ENCODE measurements around the gene MAMDC2. TPM values are rescaled to one million over a fixed set of nuclear protein-coding genes. Genes with fewer than 3 reads are reported as not detected.

The MAMDC2 gene
- total RNA-seq, 2 donors from 2014 or later = 0.44 to 1.4 TPM

DNA sequence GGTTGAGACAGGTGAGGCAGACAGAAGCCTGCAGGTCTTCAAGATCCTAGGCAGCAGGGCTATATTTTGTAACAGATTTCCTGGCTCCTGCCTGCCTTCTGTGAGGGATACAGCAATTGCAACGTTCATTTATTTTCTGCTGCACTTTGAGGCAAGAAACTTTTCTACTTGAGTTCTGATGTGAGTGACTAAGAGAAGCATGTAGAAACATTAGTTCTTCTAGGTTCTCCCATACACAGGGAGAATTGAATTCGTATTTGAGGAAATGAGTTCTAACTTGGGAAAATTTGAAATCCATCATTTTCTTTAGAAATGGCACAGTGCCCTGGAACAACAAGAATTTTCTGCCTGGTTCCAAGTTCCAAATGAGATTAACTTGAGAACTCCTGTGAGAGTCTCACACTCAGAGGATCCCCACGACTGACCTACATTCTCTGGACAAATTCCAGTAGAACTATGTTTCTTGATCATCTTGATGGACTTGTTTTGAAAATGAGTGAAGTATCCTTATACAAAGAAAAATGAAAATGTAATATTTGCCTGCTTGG, 15.0 kb downstream of the MAMDC2 start:
- peaks cover 7% of the 10 kb centered on the region for H3K9me3 ChIP-seq (ENCODE audit: control insufficient read depth, low read length)
- 88 to 90% methylated on average over 2 to 3 of the region's 3 CpGs for WGBS, 2 experiments (ENCODE audit: insufficient coverage in 1 of 2, insufficient read length in 1 of 2)
- DNase-seq = no peak
- H3K36me3 ChIP-seq (ENCODE audit: control insufficient read depth, insufficient read depth, low read length) = no peaks in the 10 kb centered on the region
- Mint-ChIP-seq H3K27ac (no peak overlapping the region), H3K4me3 (no peak overlapping the region), H3K36me3 (ENCODE audit: low read depth) (no peaks in the 10 kb centered on the region), H3K4me1 (peaks cover 8% of the 10 kb centered on the region), H3K27me3 (ENCODE audit: insufficient read depth) (peaks cover 17% of the 10 kb centered on the region), H3K9me3 (peaks cover 4% of the 10 kb centered on the region)
- no peak overlapping the region for H3K9ac ChIP-seq (ENCODE audit: extremely low read depth, low read length, poor library complexity, severe bottlenecking)
- H3K4me1 ChIP-seq (ENCODE audit: control insufficient read depth, insufficient read depth, low read length) = no peaks in the 10 kb centered on the region
- no peak overlapping the region for H3K27ac ChIP-seq (ENCODE audit: low read depth, low read length)
- no peak overlapping the region for H3K4me3 ChIP-seq (ENCODE audit: low read length)
- TF ChIP-seq, protein P1, sequence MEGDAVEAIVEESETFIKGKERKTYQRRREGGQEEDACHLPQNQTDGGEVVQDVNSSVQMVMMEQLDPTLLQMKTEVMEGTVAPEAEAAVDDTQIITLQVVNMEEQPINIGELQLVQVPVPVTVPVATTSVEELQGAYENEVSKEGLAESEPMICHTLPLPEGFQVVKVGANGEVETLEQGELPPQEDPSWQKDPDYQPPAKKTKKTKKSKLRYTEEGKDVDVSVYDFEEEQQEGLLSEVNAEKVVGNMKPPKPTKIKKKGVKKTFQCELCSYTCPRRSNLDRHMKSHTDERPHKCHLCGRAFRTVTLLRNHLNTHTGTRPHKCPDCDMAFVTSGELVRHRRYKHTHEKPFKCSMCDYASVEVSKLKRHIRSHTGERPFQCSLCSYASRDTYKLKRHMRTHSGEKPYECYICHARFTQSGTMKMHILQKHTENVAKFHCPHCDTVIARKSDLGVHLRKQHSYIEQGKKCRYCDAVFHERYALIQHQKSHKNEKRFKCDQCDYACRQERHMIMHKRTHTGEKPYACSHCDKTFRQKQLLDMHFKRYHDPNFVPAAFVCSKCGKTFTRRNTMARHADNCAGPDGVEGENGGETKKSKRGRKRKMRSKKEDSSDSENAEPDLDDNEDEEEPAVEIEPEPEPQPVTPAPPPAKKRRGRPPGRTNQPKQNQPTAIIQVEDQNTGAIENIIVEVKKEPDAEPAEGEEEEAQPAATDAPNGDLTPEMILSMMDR (conservative IDR thresholded peaks at IDR 0.05) = no peak
- H3K27me3 ChIP-seq (ENCODE audit: control insufficient read depth, insufficient read depth, low read length, poor library complexity, severe bottlenecking) = no peaks in the 10 kb centered on the region

DNA sequence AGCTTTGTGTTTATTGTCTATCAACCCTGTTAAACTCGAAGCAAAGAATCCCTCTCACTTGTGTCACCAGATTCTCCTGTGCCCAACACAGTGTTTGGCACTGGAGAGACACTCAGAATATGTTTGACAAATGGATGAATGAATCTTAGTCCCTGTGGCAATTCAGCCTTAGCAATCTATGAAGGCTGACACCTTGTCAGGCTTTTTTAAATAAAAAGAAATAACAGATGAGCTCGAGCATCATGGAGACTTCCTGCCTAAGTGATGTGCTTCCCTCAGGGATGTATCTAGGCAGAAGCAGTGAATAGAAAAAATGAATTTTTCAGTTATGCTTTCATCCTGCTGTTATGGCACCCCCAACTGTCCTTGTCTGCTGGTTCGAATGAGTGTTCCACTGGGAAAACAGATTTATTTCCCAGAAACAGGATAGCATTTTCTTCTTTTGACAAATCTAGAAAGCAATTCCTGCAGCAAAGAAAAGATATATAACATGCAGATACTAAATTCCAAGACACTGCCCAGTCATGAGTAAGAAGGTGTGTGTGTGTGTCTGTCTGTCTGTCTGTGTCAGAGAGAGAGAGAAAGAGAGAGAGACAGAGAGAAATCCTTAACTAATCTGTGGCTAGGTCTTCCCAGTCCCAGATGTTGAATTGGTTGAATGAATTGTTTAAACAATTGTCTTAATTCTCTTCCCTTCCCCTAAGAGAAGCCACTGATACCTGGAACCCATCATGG, 16.7 kb downstream of the MAMDC2 start:
- H3K9ac ChIP-seq (ENCODE audit: extremely low read depth, low read length, poor library complexity, severe bottlenecking) = no peak overlapping the region
- H3K27ac Mint-ChIP-seq = no peak overlapping the region
- no peak overlapping the region for H3K4me3 ChIP-seq (ENCODE audit: low read length)
- no peak for DNase-seq
- H3K9me3 Mint-ChIP-seq = peaks cover 4% of the 10 kb centered on the region
- no peak overlapping the region for H3K27ac ChIP-seq (ENCODE audit: low read depth, low read length)
- peaks cover 7% of the 10 kb centered on the region for H3K9me3 ChIP-seq (ENCODE audit: control insufficient read depth, low read length)
- TF ChIP-seq, protein P1 (conservative IDR thresholded peaks at IDR 0.05) = no peak
- H3K4me3 Mint-ChIP-seq = no peak overlapping the region
- H3K27me3 ChIP-seq (ENCODE audit: control insufficient read depth, insufficient read depth, low read length, poor library complexity, severe bottlenecking) = no peaks in the 10 kb centered on the region
- H3K4me1 Mint-ChIP-seq = no peaks in the 10 kb centered on the region
- no peaks in the 10 kb centered on the region for H3K36me3 Mint-ChIP-seq (ENCODE audit: low read depth)
- peaks cover 14% of the 10 kb centered on the region for H3K27me3 Mint-ChIP-seq (ENCODE audit: insufficient read depth)
- no peaks in the 10 kb centered on the region for H3K36me3 ChIP-seq (ENCODE audit: control insufficient read depth, insufficient read depth, low read length)
- 92 to 93% methylated on average over 3 of the region's 3 CpGs for WGBS, 2 experiments (ENCODE audit: insufficient coverage in 1 of 2, insufficient read length in 1 of 2)
- no peaks in the 10 kb centered on the region for H3K4me1 ChIP-seq (ENCODE audit: control insufficient read depth, insufficient read depth, low read length)

DNA sequence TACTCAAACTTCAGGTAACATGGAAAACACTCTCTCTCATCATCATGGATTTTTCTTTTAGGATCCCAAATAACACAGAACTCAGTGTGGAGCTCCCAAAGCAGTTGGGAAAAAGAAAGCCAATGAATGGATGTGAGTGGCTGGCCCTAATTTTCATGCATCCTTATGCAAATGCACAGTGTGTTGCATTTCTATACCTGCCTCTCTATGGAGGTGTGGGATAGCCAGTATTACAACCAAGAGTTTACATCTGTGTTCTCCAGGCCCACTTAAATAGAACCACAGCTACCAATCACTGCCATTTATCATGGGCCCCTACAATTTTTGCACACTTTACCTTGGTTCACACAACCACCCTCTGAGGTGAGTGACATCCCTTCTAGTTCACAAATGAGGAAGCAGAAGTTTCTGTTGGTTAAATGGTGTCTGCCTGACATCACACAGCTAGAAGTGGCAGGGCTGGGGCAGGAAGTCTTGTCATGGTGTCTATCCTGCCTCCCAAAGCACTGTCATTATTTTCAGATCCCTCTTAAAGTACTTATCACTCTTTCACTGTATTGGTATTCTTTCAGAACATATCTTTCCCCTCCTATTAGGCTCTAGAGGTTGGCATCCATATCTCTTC, 17.3 kb downstream of the MAMDC2 start:
- H3K27ac ChIP-seq (ENCODE audit: low read depth, low read length) = no peak overlapping the region
- TF ChIP-seq, protein P1 (conservative IDR thresholded peaks at IDR 0.05) = no peak
- H3K4me1 Mint-ChIP-seq = no peaks in the 10 kb centered on the region

More for the DNA sequence above, 17.3 kb downstream of the MAMDC2 start:
- no peak overlapping the region for H3K9ac ChIP-seq (ENCODE audit: extremely low read depth, low read length, poor library complexity, severe bottlenecking)
- H3K4me1 ChIP-seq (ENCODE audit: control insufficient read depth, insufficient read depth, low read length) = no peaks in the 10 kb centered on the region
- Mint-ChIP-seq H3K27ac (no peak overlapping the region), H3K27me3 (ENCODE audit: insufficient read depth) (peaks cover 14% of the 10 kb centered on the region), H3K9me3 (peaks cover 4% of the 10 kb centered on the region), H3K4me3 (no peak overlapping the region), H3K36me3 (ENCODE audit: low read depth) (no peaks in the 10 kb centered on the region)
- no peaks in the 10 kb centered on the region for H3K27me3 ChIP-seq (ENCODE audit: control insufficient read depth, insufficient read depth, low read length, poor library complexity, severe bottlenecking)
- no peak for DNase-seq
- H3K9me3 ChIP-seq (ENCODE audit: control insufficient read depth, low read length) = peaks cover 7% of the 10 kb centered on the region
- no peak overlapping the region for H3K4me3 ChIP-seq (ENCODE audit: low read length)
- H3K36me3 ChIP-seq (ENCODE audit: control insufficient read depth, insufficient read depth, low read length) = no peaks in the 10 kb centered on the region
